Activated T-cell treated with anti-CD3 and anti-CD28 coated beads, Interleukin-2, amount 50 U/mL, for 72 hours (primary cell): Measurements from ENCODE around the gene NRG3. TPM values are rescaled to one million over a fixed set of nuclear protein-coding genes. Genes with fewer than 3 reads are reported as not detected.

Experiments used
- ATAC-seq, 2 donors: fragments of 150-1000 bp; cut with Tn5 transposase; replicated peaks in 1 of 2; 2 replicates each; pipeline ENCODE4 v1.10.0; 2021; ENCODE audit warnings: moderate library complexity in 2 of 2, mild to moderate bottlenecking in 1 of 2
- DNase-seq, 2 donors: peaks; one replicate each; pipeline ENCODE4 v3.0.0; 2021 to 2022; ENCODE audit warnings: mixed read lengths in 1 of 2
- H3K27ac Mint-ChIP-seq: one replicate; pipeline ENCODE4 v1.8.0; 2022; ENCODE audit warnings: mild to moderate bottlenecking, moderate library complexity, mixed read lengths
- H3K27me3 Mint-ChIP-seq: one replicate; pipeline ENCODE4 v1.8.0; 2022; ENCODE audit warnings: low read depth, mixed read lengths
- H3K36me3 Mint-ChIP-seq, 2 donors: one replicate each; pipeline ENCODE4 v1.8.0; 2022; ENCODE audit warnings: mixed read lengths in 2 of 2, mild to moderate bottlenecking in 1 of 2; ENCODE audit not compliant: insufficient read depth in 2 of 2
- H3K4me1 Mint-ChIP-seq: one replicate; pipeline ENCODE4 v1.8.0; 2022; ENCODE audit warnings: low read depth, mixed read lengths
- H3K4me3 Mint-ChIP-seq, 2 donors: one replicate each; pipeline ENCODE4 v1.8.0; 2022; ENCODE audit warnings: mild to moderate bottlenecking in 2 of 2, mixed read lengths in 2 of 2, moderate library complexity in 2 of 2
- H3K9me3 Mint-ChIP-seq, 2 donors: one replicate each; pipeline ENCODE4 v1.8.0; 2022; ENCODE audit warnings: mixed read lengths in 2 of 2
- total RNA-seq, 2 donors: library from RNA; stranded (reverse); gene quantifications; one replicate each; pipeline ENCODE4 v1.2.3, GENCODE V29; 2022

Gene NRG3
- total RNA-seq, 2 donors from 2014 or later: not detected

DNA sequence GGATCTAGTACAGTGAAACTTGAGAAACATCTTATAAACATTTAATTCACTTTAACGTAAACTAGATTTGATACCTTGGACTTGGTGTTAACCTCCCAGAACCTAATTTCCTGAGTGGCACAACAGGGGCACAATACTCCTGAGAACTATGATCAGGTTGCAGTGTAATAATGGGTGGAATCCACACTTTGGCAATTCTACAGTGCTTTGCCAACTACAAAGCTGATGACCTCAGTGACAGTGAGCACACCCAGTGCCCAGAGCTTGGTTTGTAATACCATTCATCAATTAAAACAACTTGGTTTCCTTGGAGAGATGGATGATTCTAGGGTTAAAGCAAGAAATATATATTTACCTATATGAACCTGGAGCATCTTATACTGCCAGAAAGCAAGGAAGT, 379.2 kb downstream of the NRG3 start:
- DNase-seq (no peak), ATAC-seq (no peak)
- Mint-ChIP-seq H3K9me3 (peaks cover 10% of the 10 kb centered on the region in 2 donors), H3K36me3 (no peaks in the 10 kb centered on the region), H3K4me3 (no peak overlapping the region), H3K27me3 (no peaks in the 10 kb centered on the region), H3K27ac (no peak overlapping the region), H3K4me1 (no peaks in the 10 kb centered on the region)

DNA sequence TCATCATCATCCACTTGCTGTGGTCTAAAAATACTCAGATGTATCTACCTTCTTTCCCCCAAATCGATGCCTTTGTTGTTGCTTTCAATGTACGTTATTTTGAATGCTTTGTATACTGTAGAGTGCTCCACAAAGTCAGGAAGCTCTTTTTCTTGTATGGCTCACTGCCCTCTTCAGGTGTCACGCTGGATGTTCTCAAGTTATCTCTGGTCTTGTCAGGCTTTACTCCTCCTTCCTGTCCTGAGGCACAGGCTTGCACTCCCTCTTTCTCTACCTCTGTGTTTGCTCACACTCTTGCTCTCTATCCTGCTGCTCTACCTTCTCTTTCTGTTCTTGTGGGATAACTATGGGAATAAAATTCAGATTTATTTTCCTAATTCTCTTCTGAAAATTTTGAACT, 381.3 kb downstream of the NRG3 start:
- Mint-ChIP-seq H3K36me3 (no peaks in the 10 kb centered on the region), H3K9me3 (peaks cover 10 to 12% of the 10 kb centered on the region in 2 donors), H3K27me3 (no peaks in the 10 kb centered on the region), H3K4me1 (no peaks in the 10 kb centered on the region), H3K4me3 (no peak overlapping the region), H3K27ac (no peak overlapping the region)
- ATAC-seq (no peak), DNase-seq (no peak)

GRCh38 chr10:82266438-82266837, 391.4 kb downstream of the NRG3 start:
- H3K27ac Mint-ChIP-seq: no peak overlapping the region
- H3K36me3 Mint-ChIP-seq: no peaks in the 10 kb centered on the region
- H3K27me3 Mint-ChIP-seq: no peaks in the 10 kb centered on the region
- no peak for DNase-seq
- peaks cover 9 to 14% of the 10 kb centered on the region in 2 donors for H3K9me3 Mint-ChIP-seq
- H3K4me1 Mint-ChIP-seq: no peaks in the 10 kb centered on the region
- no peak overlapping the region for H3K4me3 Mint-ChIP-seq
- ATAC-seq: no peak

DNA sequence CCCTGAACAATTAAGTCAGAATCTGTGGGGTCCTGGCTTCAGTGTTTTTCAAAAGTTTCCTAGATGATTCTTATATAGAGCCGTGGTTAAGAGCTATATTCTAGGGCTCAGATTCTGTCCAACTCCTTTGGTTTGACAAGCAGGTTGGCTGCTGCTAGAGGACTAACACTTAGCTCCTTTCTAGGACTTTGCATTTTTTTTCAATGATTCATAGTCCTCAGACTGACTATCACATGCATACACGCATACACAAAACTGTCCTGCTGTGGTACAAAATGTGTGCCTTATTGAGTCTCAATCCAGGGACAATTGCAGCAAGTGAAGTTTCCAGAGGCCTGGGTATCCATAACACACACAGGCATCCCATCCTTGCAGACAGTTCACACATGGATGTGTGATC, 392.0 kb downstream of the NRG3 start:
- no peak for DNase-seq
- H3K36me3 Mint-ChIP-seq: no peaks in the 10 kb centered on the region
- no peak overlapping the region for H3K4me3 Mint-ChIP-seq
- H3K27ac Mint-ChIP-seq: no peak overlapping the region
- no peaks in the 10 kb centered on the region for H3K4me1 Mint-ChIP-seq
- ATAC-seq: no peak
- H3K27me3 Mint-ChIP-seq: no peaks in the 10 kb centered on the region
- peaks cover 9 to 14% of the 10 kb centered on the region in 2 donors for H3K9me3 Mint-ChIP-seq

DNA sequence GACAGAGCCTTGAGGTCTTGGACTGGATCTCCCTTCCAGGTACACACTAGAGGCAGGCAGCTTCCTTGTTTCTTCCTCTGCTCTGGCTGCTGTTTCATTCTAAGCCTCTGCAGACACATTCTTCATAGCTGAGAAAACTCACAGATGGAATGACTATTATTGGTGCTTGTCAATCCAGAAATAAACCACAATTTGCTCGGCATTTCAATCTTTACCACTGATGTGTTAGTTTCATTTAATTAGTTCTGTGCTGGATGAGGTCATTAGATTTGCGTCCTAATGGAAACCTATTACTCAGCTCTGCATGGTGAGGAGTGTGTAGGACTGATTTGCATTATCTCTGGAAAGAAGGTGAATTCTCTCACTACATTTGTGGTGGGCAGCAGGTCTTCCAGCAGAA, 392.5 kb downstream of the NRG3 start:
- Mint-ChIP-seq H3K4me3 (no peak overlapping the region), H3K4me1 (no peaks in the 10 kb centered on the region), H3K9me3 (peaks cover 9 to 13% of the 10 kb centered on the region in 2 donors), H3K27ac (no peak overlapping the region), H3K27me3 (no peaks in the 10 kb centered on the region), H3K36me3 (no peaks in the 10 kb centered on the region)
- ATAC-seq (no peak), DNase-seq (no peak)

DNA sequence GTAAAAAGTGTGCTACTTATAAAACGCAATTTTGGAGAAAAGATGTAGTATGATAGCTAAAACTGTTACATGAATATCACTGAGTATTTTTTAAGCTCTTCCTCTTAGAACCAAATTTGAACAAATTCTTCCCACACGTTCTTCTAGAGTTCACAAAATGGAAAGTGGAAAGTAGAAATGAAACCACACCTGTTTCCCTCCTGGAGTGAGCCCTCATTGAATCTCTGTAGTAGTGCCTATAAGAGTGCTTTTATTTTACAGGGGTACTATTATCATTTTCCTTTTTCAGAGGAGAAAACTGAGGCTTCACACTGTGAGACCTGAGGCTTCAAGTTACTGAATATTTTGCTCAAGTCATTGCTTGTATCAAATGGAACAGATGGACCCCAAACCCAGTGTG, 393.0 kb downstream of the NRG3 start:
- H3K36me3 Mint-ChIP-seq: no peaks in the 10 kb centered on the region
- no peak for DNase-seq
- no peaks in the 10 kb centered on the region for H3K27me3 Mint-ChIP-seq
- H3K4me3 Mint-ChIP-seq: no peak overlapping the region
- no peaks in the 10 kb centered on the region for H3K4me1 Mint-ChIP-seq
- H3K9me3 Mint-ChIP-seq: peaks cover 9 to 11% of the 10 kb centered on the region in 2 donors
- no peak for ATAC-seq
- no peak overlapping the region for H3K27ac Mint-ChIP-seq

- Mint-ChIP-seq H3K4me3 (no peak overlapping the region), H3K36me3 (no peaks in the 10 kb centered on the region), H3K9me3 (peaks cover 7 to 9% of the 10 kb centered on the region in 2 donors), H3K4me1 (no peaks in the 10 kb centered on the region), H3K27ac (no peak overlapping the region), H3K27me3 (no peaks in the 10 kb centered on the region)
- ATAC-seq (no peak), DNase-seq (no peak)
Observed at GRCh38 chr10:82277591-82277990, 402.6 kb downstream of the NRG3 start.

- Mint-ChIP-seq H3K9me3 (peaks cover 7 to 12% of the 10 kb centered on the region in 2 donors), H3K4me3 (no peak overlapping the region), H3K36me3 (no peaks in the 10 kb centered on the region), H3K27me3 (no peaks in the 10 kb centered on the region), H3K27ac (no peak overlapping the region), H3K4me1 (no peaks in the 10 kb centered on the region)
- ATAC-seq: no peak
- DNase-seq: no peak
Observed at GRCh38 chr10:82278401-82279182, 403.6 kb downstream of the NRG3 start.

DNA sequence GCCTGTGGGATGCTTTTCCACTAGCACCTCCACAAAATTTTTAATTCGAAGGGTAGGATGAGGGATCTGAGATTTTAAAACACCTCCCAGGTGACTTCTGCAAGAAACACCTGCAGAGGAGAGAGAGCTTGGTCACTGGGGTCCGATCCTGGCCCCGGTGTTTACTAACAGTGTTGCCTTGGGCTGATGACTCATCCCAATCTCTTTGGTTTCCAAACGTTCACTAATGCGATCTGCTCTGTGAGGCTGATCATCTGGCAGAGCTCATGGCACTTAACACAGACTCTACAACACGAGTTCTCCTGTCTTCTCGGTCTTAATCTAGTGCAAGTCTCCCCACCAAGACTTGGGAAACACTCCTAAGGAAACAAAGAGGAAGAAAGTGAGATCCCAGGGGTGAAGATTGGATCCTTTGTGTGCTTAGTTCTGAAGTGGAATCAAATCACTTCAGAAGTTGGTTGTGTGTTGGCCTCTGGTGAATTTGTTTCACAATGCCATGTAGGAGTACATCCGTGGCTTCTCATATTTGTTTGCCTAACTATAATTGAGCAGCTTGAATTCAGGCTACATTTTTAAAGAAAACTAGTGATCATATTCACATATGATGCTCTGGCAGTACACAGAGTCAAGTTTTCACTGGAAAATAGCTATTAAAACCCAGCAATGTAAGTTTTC, 407.9 kb downstream of the NRG3 start:
- Mint-ChIP-seq H3K9me3 (peaks cover 7 to 12% of the 10 kb centered on the region in 2 donors), H3K4me3 (no peak overlapping the region), H3K36me3 (no peaks in the 10 kb centered on the region), H3K4me1 (no peaks in the 10 kb centered on the region), H3K27me3 (no peaks in the 10 kb centered on the region), H3K27ac (no peak overlapping the region)
- DNase-seq (no peak), ATAC-seq (no peak)

DNA sequence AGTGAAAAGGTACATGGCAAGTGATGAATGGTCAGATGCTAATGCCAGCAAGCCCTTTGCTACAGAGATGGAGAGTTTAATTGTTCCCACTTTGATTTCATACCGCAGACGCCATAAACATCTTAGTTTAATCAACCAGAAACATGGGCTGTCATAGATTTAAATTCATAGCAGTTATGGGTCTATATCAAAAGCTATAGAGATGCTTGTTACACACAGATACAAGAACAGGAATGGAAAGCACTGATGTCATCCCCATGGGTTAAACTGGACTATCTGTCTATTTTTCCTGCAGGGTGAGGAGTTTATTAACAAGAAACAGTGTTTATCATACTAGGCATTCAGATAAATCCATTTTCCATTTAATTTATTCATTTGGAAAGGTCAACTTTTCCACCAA, 409.2 kb downstream of the NRG3 start:
- no peaks in the 10 kb centered on the region for H3K36me3 Mint-ChIP-seq
- H3K4me3 Mint-ChIP-seq: no peak overlapping the region
- H3K9me3 Mint-ChIP-seq: peaks cover 5 to 9% of the 10 kb centered on the region in 2 donors
- no peaks in the 10 kb centered on the region for H3K27me3 Mint-ChIP-seq
- ATAC-seq (no peak), DNase-seq (no peak)
- no peak overlapping the region for H3K27ac Mint-ChIP-seq
- H3K4me1 Mint-ChIP-seq: no peaks in the 10 kb centered on the region

DNA sequence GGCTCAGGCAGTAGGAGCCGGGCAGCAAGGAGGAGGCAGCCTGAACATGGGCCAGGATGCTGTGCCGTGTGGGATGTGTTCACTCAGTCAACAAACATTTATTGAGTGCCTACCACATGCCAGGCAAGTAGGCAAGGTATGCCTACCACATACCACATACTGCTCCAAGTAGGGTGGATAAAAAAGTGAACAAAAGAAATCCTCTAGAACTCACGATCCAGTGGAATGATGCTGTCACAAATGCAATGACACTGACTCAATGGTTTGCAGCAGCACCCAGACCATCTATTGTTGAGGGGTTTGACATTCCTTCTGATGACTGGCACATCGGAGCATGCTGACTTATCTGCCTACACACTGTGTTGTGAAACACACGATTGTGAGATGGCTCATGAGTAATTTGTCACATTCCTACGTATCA, 413.5 kb downstream of the NRG3 start:
- Mint-ChIP-seq H3K4me3 (no peak overlapping the region), H3K27ac (no peak overlapping the region), H3K9me3 (peaks cover 0 to 4% of the 10 kb centered on the region in 2 donors), H3K27me3 (no peaks in the 10 kb centered on the region), H3K36me3 (no peaks in the 10 kb centered on the region), H3K4me1 (no peaks in the 10 kb centered on the region)
- ATAC-seq: no peak
- DNase-seq: no peak

DNA sequence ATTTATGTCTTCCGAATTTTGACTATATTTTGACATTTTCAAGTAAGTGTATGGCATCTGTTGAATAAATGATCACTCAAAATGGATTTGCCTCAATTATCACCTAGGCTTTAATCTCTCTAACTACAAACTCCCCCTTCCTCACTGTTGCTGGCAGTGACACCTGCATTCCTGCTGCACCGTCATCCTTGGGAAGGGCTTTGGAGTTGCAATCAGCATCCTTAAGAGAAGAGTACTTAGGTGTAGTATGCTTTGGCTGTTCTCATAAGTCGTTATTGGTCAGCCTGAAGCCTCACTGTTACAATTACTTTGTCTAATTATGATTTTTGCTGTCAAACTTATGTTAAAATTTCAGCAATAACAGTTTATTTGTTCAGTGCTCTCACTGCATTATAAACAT, 415.0 kb downstream of the NRG3 start:
- ATAC-seq: no peak
- no peak overlapping the region for H3K4me3 Mint-ChIP-seq

GRCh38 chr10:82294874-82295378, 419.9 kb downstream of the NRG3 start:
- H3K36me3 Mint-ChIP-seq: no peaks in the 10 kb centered on the region
- DNase-seq (no peak), ATAC-seq (no peak)
- H3K4me1 Mint-ChIP-seq: no peaks in the 10 kb centered on the region
- no peak overlapping the region for H3K27ac Mint-ChIP-seq
- no peaks in the 10 kb centered on the region for H3K27me3 Mint-ChIP-seq
- peaks cover 7 to 9% of the 10 kb centered on the region in 2 donors for H3K9me3 Mint-ChIP-seq
- no peak overlapping the region for H3K4me3 Mint-ChIP-seq

More for the DNA sequence above, 415.0 kb downstream of the NRG3 start:
- Mint-ChIP-seq H3K9me3 (peaks cover 0 to 4% of the 10 kb centered on the region in 2 donors), H3K36me3 (no peaks in the 10 kb centered on the region), H3K4me1 (no peaks in the 10 kb centered on the region), H3K27ac (no peak overlapping the region), H3K27me3 (no peaks in the 10 kb centered on the region)
- no peak for DNase-seq
